Osteoblast (primary cell): ENCODE measurements around the gene SPEG. TPM values are rescaled to one million over a fixed set of nuclear protein-coding genes. Genes with fewer than 3 reads are reported as not detected.

ENCODE experiments used
- DNase-seq: peaks from one replicate; pipeline ENCODE4 v3.0.0; 2011; ENCODE audit warnings: low spot score, mixed read lengths; ENCODE audit not compliant: insufficient read length; ENCODE audit errors: missing footprints
- H2AFZ ChIP-seq: 2 replicates; pipeline ENCODE4 v1.6.0; 2011; ENCODE audit warnings: mild to moderate bottlenecking, low read length
- H3K27ac ChIP-seq: 2 replicates; pipeline ENCODE4 v1.5.1; 2011; ENCODE audit warnings: mild to moderate bottlenecking, low read depth, low read length, moderate library complexity
- H3K27me3 ChIP-seq: 2 replicates; pipeline ENCODE4 v1.6.0; 2012; ENCODE audit warnings: mild to moderate bottlenecking, control low read depth, inconsistent platforms, low read length, moderate library complexity; ENCODE audit not compliant: insufficient read depth
- H3K36me3 ChIP-seq: 2 replicates; pipeline ENCODE4 v1.5.1; 2011; ENCODE audit warnings: mild to moderate bottlenecking, low read length, control low read depth, moderate library complexity; ENCODE audit not compliant: insufficient read depth
- H3K4me1 ChIP-seq: 2 replicates; pipeline ENCODE4 v1.5.1; 2011; ENCODE audit warnings: mild to moderate bottlenecking, low read length, control low read depth, moderate library complexity; ENCODE audit not compliant: insufficient read depth
- H3K4me2 ChIP-seq: 2 replicates; pipeline ENCODE4 v1.6.0; 2011; ENCODE audit warnings: mild to moderate bottlenecking, low read length; ENCODE audit not compliant: insufficient read depth
- H3K4me3 ChIP-seq: fragments of 200-600 bp; sonication (generic); 3 replicates; pipeline ENCODE4 v1.5.1; 2012; ENCODE audit warnings: mild to moderate bottlenecking, low read length, inconsistent platforms; ENCODE audit not compliant: insufficient read depth
- H3K79me2 ChIP-seq: 2 replicates; pipeline ENCODE4 v1.6.0; 2012; ENCODE audit warnings: mild to moderate bottlenecking, low read length, control low read depth, inconsistent platforms; ENCODE audit not compliant: insufficient read depth
- H3K9me3 ChIP-seq: 2 replicates; pipeline ENCODE4 v1.5.1; 2011; ENCODE audit warnings: low read depth, low read length, control low read depth
- H4K20me1 ChIP-seq: 2 replicates; pipeline ENCODE4 v1.6.0; 2012; ENCODE audit warnings: mild to moderate bottlenecking, low read length, control low read depth; ENCODE audit not compliant: insufficient read depth
- CTCF ChIP-seq: IDR thresholded peaks from 2 replicates; pipeline ENCODE4 v1.5.1; 2011; ENCODE audit warnings: mild to moderate bottlenecking, low read depth, low read length, moderate library complexity; ENCODE audit errors: extremely low read depth
- total RNA-seq: library from RNA; depleted of rRNA; stranded (reverse); fragments of >200 nt; gene quantifications from 2 replicates; pipeline ENCODE4 v1.2.3, GENCODE V29; 2012

SPEG gene
- total RNA-seq, 1 donor, result 26.4 TPM

GRCh38 chr2:219461047-219461514, 26.4 kb downstream of the SPEG start:
- peaks cover 27% of the 10 kb centered on the region for H3K4me1 ChIP-seq
- peak overlapping the region; percentile 17 for H3K27ac ChIP-seq
- H3K9me3 ChIP-seq, result no peaks in the 10 kb centered on the region
- H4K20me1 ChIP-seq, result no peaks in the 10 kb centered on the region
- peak overlapping the region; percentile 44 for H3K4me2 ChIP-seq
- no peaks in the 10 kb centered on the region for H3K27me3 ChIP-seq
- no peak for TF ChIP-seq CTCF
- H2AFZ ChIP-seq, result no peak overlapping the region
- no peaks in the 10 kb centered on the region for H3K79me2 ChIP-seq
- H3K4me3 ChIP-seq, result no peak overlapping the region
- H3K36me3 ChIP-seq, result peaks cover 48% of the 10 kb centered on the region
- DNase-seq, result peak; percentile 94

DNA sequence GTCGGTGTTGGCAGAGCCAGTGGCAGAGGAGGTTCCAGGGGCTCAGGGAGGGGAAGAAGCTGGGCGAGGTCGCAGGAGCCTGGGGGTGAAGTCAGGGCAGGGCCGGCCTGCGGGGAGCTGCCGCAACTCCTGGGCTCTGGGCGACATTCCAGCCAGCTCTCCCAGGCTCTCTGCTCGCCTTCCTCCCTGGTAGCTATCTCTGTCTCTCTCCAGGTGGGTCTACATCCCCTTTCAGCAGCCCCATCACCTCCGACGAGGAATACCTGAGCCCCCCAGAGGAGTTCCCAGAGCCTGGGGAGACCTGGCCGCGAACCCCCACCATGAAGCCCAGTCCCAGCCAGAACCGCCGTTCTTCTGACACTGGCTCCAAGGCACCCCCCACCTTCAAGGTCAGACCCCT, 27.0 kb downstream of the SPEG start:
- no peak for TF ChIP-seq CTCF
- H3K4me2 ChIP-seq, result no peak overlapping the region
- H3K27ac ChIP-seq, result peak overlapping the region; percentile 17
- H2AFZ ChIP-seq, result no peak overlapping the region
- no peak for DNase-seq
- no peak overlapping the region for H3K4me3 ChIP-seq
- H3K36me3 ChIP-seq, result peaks cover 50% of the 10 kb centered on the region
- peaks cover 27% of the 10 kb centered on the region for H3K4me1 ChIP-seq
- H4K20me1 ChIP-seq, result no peaks in the 10 kb centered on the region
- no peaks in the 10 kb centered on the region for H3K27me3 ChIP-seq
- H3K79me2 ChIP-seq, result no peaks in the 10 kb centered on the region
- H3K9me3 ChIP-seq, result no peaks in the 10 kb centered on the region

DNA sequence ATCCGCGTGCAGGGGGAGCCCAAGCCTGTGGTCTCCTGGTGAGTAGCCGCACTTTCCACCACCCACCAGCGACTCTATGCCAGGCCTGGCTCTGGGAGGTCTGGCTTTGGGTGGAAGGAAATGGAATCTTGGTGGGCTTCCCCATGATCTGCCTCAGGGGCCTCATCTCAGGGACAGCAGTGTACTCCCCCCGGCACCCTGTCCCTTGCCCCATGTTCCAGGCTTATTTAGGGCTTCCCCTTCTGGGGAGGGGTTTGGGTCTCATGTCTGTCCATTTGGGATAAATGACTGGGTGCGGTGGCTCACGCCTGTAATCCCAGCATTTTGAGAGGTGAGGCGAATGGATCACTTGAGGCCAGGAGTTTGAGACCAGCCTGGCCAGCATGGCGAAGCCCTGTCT, 27.7 kb downstream of the SPEG start:
- DNase-seq, result no peak
- H3K27ac ChIP-seq, result no peak overlapping the region
- H3K79me2 ChIP-seq, result no peaks in the 10 kb centered on the region
- H3K4me1 ChIP-seq, result peaks cover 27% of the 10 kb centered on the region
- H2AFZ ChIP-seq, result no peak overlapping the region
- H3K36me3 ChIP-seq, result peaks cover 47% of the 10 kb centered on the region
- no peaks in the 10 kb centered on the region for H3K27me3 ChIP-seq
- no peak for TF ChIP-seq CTCF
- H3K9me3 ChIP-seq, result no peaks in the 10 kb centered on the region
- no peak overlapping the region for H3K4me3 ChIP-seq
- H4K20me1 ChIP-seq, result no peaks in the 10 kb centered on the region
- no peak overlapping the region for H3K4me2 ChIP-seq

- Histone ChIP-seq H3K4me3 (no peak overlapping the region), H3K36me3 (peaks cover 46% of the 10 kb centered on the region), H3K79me2 (no peaks in the 10 kb centered on the region), H3K4me1 (peaks cover 29% of the 10 kb centered on the region), H3K4me2 (no peak overlapping the region), H2AFZ (no peak overlapping the region), H4K20me1 (no peaks in the 10 kb centered on the region), H3K27me3 (no peaks in the 10 kb centered on the region), H3K9me3 (no peaks in the 10 kb centered on the region), H3K27ac (no peak overlapping the region)
- DNase-seq, result no peak
- TF ChIP-seq CTCF, result no peak
Observed at GRCh38 chr2:219464286-219465032, 29.8 kb downstream of the SPEG start.
